Retinal pigment epithelial cell (primary cell): ENCODE measurements around the gene ATAD1.
"Not testable (repeated sequence)": the region's sequence is repeated elsewhere in the genome, so short reads cannot be mapped to it uniquely, and the experiment has no call there.

Experiments used
- DNase-seq: peaks from one replicate; pipeline ENCODE4 v3.0.0-alpha.2; 2010; ENCODE audit warnings: low read depth
- H3K4me3 ChIP-seq: 2 replicates; pipeline ENCODE4 v1.5.1; 2011; ENCODE audit warnings: mild to moderate bottlenecking, low read length, control low read depth, moderate library complexity
- CTCF ChIP-seq: conservative IDR thresholded peaks from 2 replicates; pipeline ENCODE4 v1.5.1; 2011; ENCODE audit warnings: low read depth, low read length, control low read depth, inconsistent platforms

Gene ATAD1

GRCh38 chr10:87836098-87836497, 18.1 kb upstream of the ATAD1 start:
- no peak overlapping the region for H3K4me3 ChIP-seq
- TF ChIP-seq CTCF: no peak
- no peak for DNase-seq

GRCh38 chr10:87829986-87830729, 12.1 kb upstream of the ATAD1 start:
- no peak for DNase-seq
- no peak overlapping the region for H3K4me3 ChIP-seq
- no peak for TF ChIP-seq CTCF

- not testable (repeated sequence) for DNase-seq, H3K4me3 ChIP-seq
Observed at GRCh38 chr10:87829051-87829450, 11.0 kb upstream of the ATAD1 start.

- DNase-seq: no peak
- no peak for TF ChIP-seq CTCF
- no peak overlapping the region for H3K4me3 ChIP-seq
Observed at GRCh38 chr10:87827681-87828080, 9.7 kb upstream of the ATAD1 start.

GRCh38 chr10:87826653-87827052, 8.6 kb upstream of the ATAD1 start:
- DNase-seq: no peak
- H3K4me3 ChIP-seq: no peak overlapping the region
- TF ChIP-seq CTCF: no peak

GRCh38 chr10:87819289-87819585, 1.2 kb upstream of the ATAD1 start:
- no peak overlapping the region for H3K4me3 ChIP-seq
- DNase-seq: no peak
- no peak for TF ChIP-seq CTCF

- no peak for DNase-seq
- no peak for TF ChIP-seq CTCF
- peak overlapping the region; percentile 86 for H3K4me3 ChIP-seq
Observed at GRCh38 chr10:87818505-87819288, 671 bp upstream of the ATAD1 start.
